Esophagus (tissue), 2 donors: ENCODE data around the gene ENOSF1. TPM values are rescaled to one million over a fixed set of nuclear protein-coding genes. Genes with fewer than 3 reads are reported as not detected.
"Not testable (repeated sequence)": the region's sequence is repeated elsewhere in the genome, so short reads cannot be mapped to it uniquely, and the experiment has no call there.

ENCODE experiments used
- H3K27ac ChIP-seq, 2 donors: one replicate each; pipeline ENCODE4 v1.5.1; 2013; ENCODE audit warnings: low read depth in 2 of 2, mild to moderate bottlenecking in 2 of 2, inconsistent platforms in 1 of 2, low read length in 1 of 2, moderate library complexity in 1 of 2
- H3K27me3 ChIP-seq, 2 donors: one replicate each; pipeline ENCODE4 v1.6.1; 2013; ENCODE audit warnings: low read length in 2 of 2, control low read depth in 1 of 2, mild to moderate bottlenecking in 1 of 2; ENCODE audit not compliant: insufficient read depth in 2 of 2, control insufficient read depth in 1 of 2
- H3K36me3 ChIP-seq, 2 donors: one replicate each; pipeline ENCODE4 v1.6.1; 2013; ENCODE audit warnings: low read length in 1 of 2; ENCODE audit not compliant: control insufficient read depth in 2 of 2, insufficient read depth in 2 of 2
- H3K4me1 ChIP-seq, 2 donors: one replicate each; pipeline ENCODE4 v1.6.1; 2013; ENCODE audit warnings: low read length in 1 of 2; ENCODE audit not compliant: control insufficient read depth in 2 of 2, insufficient read depth in 2 of 2
- H3K4me3 ChIP-seq, 2 donors: one replicate each; pipeline ENCODE4 v1.5.1; 2013; ENCODE audit warnings: low read length in 2 of 2, mild to moderate bottlenecking in 2 of 2, low read depth in 1 of 2, moderate library complexity in 1 of 2
- H3K9me3 ChIP-seq, 2 donors: one replicate each; pipeline ENCODE4 v1.6.1; 2013; ENCODE audit warnings: mild to moderate bottlenecking in 2 of 2, low read depth in 1 of 2, low read length in 1 of 2, moderate library complexity in 1 of 2; ENCODE audit not compliant: control insufficient read depth in 2 of 2, insufficient read depth in 1 of 2
- WGBS, 2 donors: extraction: QIAGEN DNeasy Blood & Tissue Kit; methylation state at CpG; one replicate each; pipeline ENCODE4 v1.1.7; 2013; 5-methylcytosine and 5-hydroxymethylcytosine counted together
- polyA plus RNA-seq, 2 donors: library from polyadenylated mRNA; stranded (reverse); fragments of 200-250 nt; gene quantifications; one replicate each; pipeline ENCODE4 v1.2.3, GENCODE V29; 2013
- donor health status: healthy with polysubstance abuse.
- donor health status: Bipolar disorder and iron deficiency.

Gene ENOSF1, protein sequence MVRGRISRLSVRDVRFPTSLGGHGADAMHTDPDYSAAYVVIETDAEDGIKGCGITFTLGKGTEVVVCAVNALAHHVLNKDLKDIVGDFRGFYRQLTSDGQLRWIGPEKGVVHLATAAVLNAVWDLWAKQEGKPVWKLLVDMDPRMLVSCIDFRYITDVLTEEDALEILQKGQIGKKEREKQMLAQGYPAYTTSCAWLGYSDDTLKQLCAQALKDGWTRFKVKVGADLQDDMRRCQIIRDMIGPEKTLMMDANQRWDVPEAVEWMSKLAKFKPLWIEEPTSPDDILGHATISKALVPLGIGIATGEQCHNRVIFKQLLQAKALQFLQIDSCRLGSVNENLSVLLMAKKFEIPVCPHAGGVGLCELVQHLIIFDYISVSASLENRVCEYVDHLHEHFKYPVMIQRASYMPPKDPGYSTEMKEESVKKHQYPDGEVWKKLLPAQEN
- 10 to 100 TPM; 23.9 to 75.1 TPM for polyA plus RNA-seq

DNA sequence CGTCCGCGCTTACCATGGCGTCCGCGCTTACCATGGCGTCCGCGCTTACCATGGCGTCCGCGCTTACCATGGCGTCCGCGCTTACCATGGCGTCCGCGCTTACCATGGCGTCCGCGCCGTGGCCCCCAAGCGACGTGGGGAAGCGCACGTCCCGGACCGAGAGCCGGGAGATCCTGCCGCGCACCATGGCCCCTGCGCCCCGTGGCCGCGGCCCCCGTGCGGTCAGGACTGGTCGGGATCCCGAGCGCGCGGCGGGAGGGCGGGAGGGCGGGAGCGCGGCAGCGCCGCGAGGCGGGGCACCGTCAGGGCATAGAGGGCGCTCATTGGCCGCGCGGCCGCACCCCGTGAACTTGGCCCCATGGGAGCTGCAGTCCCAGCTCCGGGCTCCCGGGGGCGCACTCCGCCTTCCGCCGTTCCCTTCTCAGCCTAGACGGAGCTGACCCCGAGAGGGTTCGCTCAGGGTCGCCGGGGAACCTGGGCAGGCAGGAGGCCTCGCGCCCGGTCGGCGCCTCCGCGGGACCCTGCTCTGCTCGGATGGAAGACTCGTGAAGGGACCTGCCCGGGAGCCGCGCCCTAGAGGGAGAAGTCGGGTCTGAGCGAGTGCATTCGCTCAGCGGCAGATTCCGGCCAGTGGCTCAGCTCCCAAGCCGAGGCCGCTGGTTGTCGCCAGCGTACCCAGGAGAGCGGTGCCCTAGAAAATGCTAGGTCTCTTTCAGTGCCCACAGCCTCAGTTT, at the start of gene ENOSF1:
Gene ENOSF1 (minus strand): TSS at position 230 of the 734 bp plus-strand sequence. CDS start 43 bp downstream, at position 187.
- Histone ChIP-seq H3K4me1 (no peaks in the 10 kb centered on the region), H3K27me3 (no peaks in the 10 kb centered on the region), H3K4me3 (peak within 1 kb of the TSS; percentile 55 to 76), H3K9me3 (no peaks in the 10 kb centered on the region), H3K36me3 (peaks cover 0 to 3% of the 10 kb centered on the region in 2 donors), H3K27ac (peak within 1 kb of the TSS; percentile 75 to 88)
- WGBS, 2 donors: 5 to 8% methylated on average over 81 to 91 of the region's 91 CpGs

DNA sequence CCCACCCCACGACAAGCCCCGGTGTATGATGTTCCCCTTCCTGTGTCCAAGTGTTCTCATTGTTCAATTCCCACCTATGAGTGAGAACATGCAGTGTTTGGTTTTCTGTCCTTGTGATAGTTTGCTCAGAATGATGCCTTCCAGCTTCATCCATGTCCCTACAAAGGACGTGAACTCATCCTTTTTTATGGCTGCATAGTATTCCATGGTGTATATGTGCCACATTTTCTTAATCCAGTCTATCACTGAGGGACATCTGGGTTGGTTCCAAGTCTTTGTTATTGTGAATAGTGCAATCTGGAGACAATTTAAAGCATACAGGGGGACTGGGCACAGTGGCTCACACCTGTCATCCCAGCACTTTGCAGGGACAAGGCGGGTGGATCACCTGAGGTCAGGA, 47.4 kb upstream of the ENOSF1 start:
- H3K4me1 ChIP-seq, H3K27ac ChIP-seq, H3K36me3 ChIP-seq, H3K9me3 ChIP-seq, H3K4me3 ChIP-seq, H3K27me3 ChIP-seq: not testable (repeated sequence)
- 95 to 98% methylated on average over 2 of the region's 4 CpGs for WGBS, 2 donors

DNA sequence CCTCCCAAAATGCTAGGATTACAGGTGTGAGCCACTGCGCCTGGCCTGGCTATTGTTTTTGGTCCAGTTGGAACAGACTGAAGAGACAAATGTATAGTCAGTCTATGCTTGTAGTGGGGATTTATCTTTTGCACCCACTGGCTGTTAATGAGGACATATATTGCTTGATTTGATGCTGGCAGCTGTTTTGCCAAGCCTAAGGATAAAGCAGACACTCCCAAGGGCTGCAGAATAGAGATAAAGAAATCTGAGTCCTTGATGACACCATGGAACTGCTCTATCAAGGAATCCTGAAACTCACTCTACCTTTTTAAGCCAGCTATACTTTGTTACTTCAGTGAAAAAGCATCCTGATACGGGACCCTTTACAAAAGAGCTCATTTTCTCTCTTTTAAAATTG, 43.1 kb upstream of the ENOSF1 start:
- Histone ChIP-seq H3K9me3 (no peaks in the 10 kb centered on the region), H3K27me3 (no peaks in the 10 kb centered on the region), H3K27ac (no peak overlapping the region), H3K36me3 (no peaks in the 10 kb centered on the region), H3K4me1 (no peaks in the 10 kb centered on the region), H3K4me3 (no peak overlapping the region)
- 75 to 76% methylated on average over 2 of the region's 2 CpGs for WGBS, 2 donors

DNA sequence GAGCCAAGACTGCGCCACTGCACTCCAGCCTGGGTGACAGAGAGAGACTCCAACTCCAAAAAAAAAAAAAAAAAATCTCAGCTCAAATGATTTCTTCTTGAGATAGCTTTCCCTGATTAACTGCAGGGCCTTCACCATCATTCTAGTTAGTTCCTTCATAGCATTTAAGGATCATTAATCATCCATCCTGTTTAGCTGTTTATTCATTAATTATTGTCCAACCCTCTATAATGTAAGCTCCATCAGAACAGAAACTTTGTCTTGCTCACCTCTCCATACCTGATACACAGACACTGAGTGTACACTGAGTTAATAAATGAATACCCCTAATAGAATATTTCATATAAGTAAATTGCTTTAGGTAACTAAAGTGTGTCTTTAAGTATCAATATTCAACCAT, 42.2 kb upstream of the ENOSF1 start:
- H3K9me3 ChIP-seq: no peaks in the 10 kb centered on the region
- no peaks in the 10 kb centered on the region for H3K36me3 ChIP-seq
- no peaks in the 10 kb centered on the region for H3K27me3 ChIP-seq
- no peaks in the 10 kb centered on the region for H3K4me1 ChIP-seq
- H3K27ac ChIP-seq: no peak overlapping the region
- no peak overlapping the region for H3K4me3 ChIP-seq
- 94 to 97% methylated on average over 1 of the region's 1 CpG for WGBS, 2 donors

DNA sequence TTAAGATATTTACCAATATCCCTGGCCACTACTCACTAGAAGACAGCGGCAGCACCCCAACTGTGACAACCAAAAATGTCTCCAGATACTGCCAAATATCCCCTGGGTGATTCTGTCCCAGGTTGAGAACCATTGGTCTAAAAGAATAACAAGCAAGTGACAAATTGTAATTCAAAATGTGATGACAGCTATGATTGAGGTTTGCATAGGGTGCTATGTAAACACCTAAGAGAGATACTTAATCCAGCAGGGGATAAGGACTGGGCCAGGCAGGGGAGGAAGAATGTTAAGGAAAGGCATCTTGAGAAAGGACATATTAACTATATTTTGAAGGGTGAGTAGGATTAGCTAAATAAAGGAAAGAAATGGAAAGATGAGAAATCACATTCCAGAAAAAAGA, 38.0 kb upstream of the ENOSF1 start:
- H3K4me1 ChIP-seq: no peaks in the 10 kb centered on the region
- no peak overlapping the region for H3K27ac ChIP-seq
- H3K27me3 ChIP-seq: no peaks in the 10 kb centered on the region
- no peaks in the 10 kb centered on the region for H3K36me3 ChIP-seq
- WGBS, 2 donors: 89 to 98% methylated on average over 1 of the region's 1 CpG
- no peaks in the 10 kb centered on the region for H3K9me3 ChIP-seq
- no peak overlapping the region for H3K4me3 ChIP-seq

DNA sequence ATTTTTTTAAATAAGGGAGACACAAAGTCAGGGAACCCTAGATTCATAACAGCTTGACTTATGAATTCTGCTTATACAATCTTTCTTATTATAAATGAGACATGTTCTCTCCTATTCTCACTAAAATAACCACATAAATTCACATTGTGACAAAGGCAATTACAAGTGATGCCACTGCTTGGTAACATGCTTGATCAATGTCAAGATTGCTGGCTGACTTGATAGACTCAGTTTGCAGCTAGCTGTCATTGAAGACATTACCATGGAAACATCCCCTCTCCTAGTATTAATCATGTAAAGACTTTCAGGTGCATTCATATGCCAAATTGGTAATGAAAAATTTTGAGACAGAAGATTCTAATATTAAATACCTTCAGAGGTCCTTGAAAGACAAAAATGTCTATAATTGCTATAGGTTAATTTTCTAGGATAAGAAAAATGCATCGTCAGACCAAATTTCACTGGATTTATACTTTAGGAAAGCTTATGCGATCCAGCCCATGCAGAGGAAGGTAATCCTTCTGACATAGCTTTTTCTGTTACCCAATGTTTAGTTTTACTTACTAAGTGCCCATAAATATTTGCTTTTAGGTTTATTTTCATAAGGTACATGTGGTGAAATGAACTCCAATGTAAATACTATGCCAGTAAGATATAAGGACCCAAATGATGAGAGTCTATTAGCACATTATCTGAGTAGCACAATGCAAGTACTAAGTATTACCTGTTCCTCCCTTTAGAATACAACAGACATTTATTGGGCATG, 32.6 kb upstream of the ENOSF1 start:
- peaks cover 3 to 4% of the 10 kb centered on the region in 2 donors for H3K36me3 ChIP-seq
- H3K27ac ChIP-seq: no peak overlapping the region
- no peaks in the 10 kb centered on the region for H3K27me3 ChIP-seq
- H3K4me3 ChIP-seq: no peak overlapping the region
- no peaks in the 10 kb centered on the region for H3K4me1 ChIP-seq
- no peaks in the 10 kb centered on the region for H3K9me3 ChIP-seq
- WGBS, 2 donors: 72 to 94% methylated on average over 2 of the region's 2 CpGs

DNA sequence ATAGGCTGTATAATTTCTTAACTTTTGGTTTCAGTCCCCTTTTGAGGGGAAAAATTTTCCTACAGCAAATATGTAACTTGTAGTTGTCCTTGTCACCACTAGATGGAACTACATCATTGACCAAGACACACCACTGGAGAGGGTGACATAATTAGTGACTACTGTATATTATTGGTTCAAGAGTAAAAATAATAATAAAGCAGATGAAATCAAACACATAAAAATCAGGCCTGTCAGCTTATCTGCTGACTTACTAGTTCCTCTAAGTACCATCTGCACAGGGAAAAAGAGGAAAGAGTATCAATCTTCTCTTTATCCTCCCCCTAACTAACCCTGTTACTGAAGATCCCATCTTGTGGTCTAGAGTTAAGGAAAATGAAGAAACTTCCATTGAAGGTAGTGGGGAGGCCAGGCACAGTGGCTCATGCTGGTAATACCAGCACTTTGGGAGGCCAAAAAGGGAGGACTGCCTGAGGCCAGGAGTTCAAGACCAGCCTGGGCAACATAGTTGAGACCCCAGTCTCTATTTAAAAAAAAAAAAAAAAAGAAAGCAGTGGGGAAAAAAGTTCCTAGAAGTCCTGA, 29.6 kb upstream of the ENOSF1 start:
- Histone ChIP-seq H3K27ac (no peak overlapping the region), H3K4me3 (no peak overlapping the region), H3K27me3 (no peaks in the 10 kb centered on the region), H3K36me3 (peaks cover 3 to 4% of the 10 kb centered on the region in 2 donors), H3K4me1 (no peaks in the 10 kb centered on the region), H3K9me3 (no peaks in the 10 kb centered on the region)

DNA sequence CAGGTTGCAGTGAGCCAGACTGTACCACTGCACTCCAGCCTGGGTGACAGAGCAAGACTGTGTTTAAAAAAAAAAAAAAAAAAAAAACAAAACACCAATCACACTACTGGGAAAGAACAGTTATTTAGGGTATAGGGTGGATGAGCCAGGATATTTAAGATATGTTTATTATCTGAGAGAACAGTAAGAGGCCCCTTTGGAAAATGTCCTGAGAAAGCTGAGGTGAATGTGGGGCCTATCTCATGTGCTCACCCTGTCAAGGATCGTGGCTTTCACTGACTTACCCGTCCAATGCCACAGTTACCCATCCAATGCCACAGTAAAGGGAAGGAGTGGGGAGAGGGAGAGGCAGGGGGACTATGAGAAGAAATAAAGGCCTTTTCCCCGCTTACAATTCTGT, 19.9 kb upstream of the ENOSF1 start:
- H3K27ac ChIP-seq: no peak overlapping the region
- H3K4me1 ChIP-seq: no peaks in the 10 kb centered on the region
- no peaks in the 10 kb centered on the region for H3K9me3 ChIP-seq
- no peaks in the 10 kb centered on the region for H3K27me3 ChIP-seq
- 92 to 95% methylated on average over 3 of the region's 3 CpGs for WGBS, 2 donors
- H3K36me3 ChIP-seq: peaks cover 6 to 13% of the 10 kb centered on the region in 2 donors
- no peak overlapping the region for H3K4me3 ChIP-seq

DNA sequence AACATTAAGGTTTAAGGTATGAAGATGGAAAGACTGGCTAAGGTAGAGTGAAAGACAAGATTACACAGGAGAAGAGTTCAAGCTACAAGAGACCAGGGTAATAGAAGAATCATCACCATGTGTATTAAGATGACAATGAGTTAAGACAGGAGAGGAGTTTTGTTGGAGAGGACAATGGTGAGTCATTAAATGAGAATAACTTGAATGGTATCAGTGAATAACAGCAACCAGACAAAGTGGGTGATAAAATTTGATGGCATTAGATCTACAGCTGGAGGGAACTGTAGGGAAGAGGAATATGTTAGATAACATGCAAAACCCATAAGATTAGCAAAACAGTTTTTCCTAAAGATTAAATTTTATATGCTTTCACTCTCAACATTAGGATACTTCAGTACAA, 18.8 kb upstream of the ENOSF1 start:
- no peak overlapping the region for H3K27ac ChIP-seq
- H3K4me1 ChIP-seq: no peaks in the 10 kb centered on the region
- H3K4me3 ChIP-seq: no peak overlapping the region
- H3K27me3 ChIP-seq: no peaks in the 10 kb centered on the region
- peaks cover 6 to 12% of the 10 kb centered on the region in 2 donors for H3K36me3 ChIP-seq
- H3K9me3 ChIP-seq: no peaks in the 10 kb centered on the region
